Aorta (tissue), 5 donors: ENCODE measurements around the gene ASCC1. TPM values are rescaled to one million over a fixed set of nuclear protein-coding genes. Genes with fewer than 3 reads are reported as not detected.

Source experiments
- ATAC-seq: fragments of 200-7000 bp; cut with Tn5 transposase; one replicate; pipeline ENCODE4 v1.9.1; 2022; ENCODE audit warnings: moderate library complexity; ENCODE audit not compliant: low FRiP score
- DNase-seq, 2 donors: peaks; one replicate each; pipeline ENCODE4 v3.0.0-alpha.2; 2020
- H3K27ac ChIP-seq, 2 donors: one replicate each; pipeline ENCODE4 v1.5.1; 2013; ENCODE audit warnings: low read length in 2 of 2, mild to moderate bottlenecking in 2 of 2, moderate library complexity in 2 of 2, control low read depth in 1 of 2, inconsistent platforms in 1 of 2, low read depth in 1 of 2
- H3K27me3 ChIP-seq, 2 donors: one replicate each; pipeline ENCODE4 v1.6.1; 2013; ENCODE audit warnings: control low read depth in 1 of 2, low read length in 1 of 2, mild to moderate bottlenecking in 1 of 2, moderate library complexity in 1 of 2; ENCODE audit not compliant: insufficient read depth in 2 of 2, control insufficient read depth in 1 of 2
- H3K36me3 ChIP-seq, 2 donors: one replicate each; pipeline ENCODE4 v1.6.1; 2013; ENCODE audit warnings: control low read depth in 1 of 2, low read length in 1 of 2, mild to moderate bottlenecking in 1 of 2; ENCODE audit not compliant: insufficient read depth in 2 of 2, control insufficient read depth in 1 of 2
- H3K4me1 ChIP-seq, 2 donors: one replicate each; pipeline ENCODE4 v1.6.1; 2013; ENCODE audit warnings: low read length in 2 of 2, control low read depth in 1 of 2, mild to moderate bottlenecking in 1 of 2, moderate library complexity in 1 of 2; ENCODE audit not compliant: insufficient read depth in 2 of 2, control insufficient read depth in 1 of 2
- H3K4me3 ChIP-seq, 2 donors: one replicate each; pipeline ENCODE4 v1.5.1; 2013; ENCODE audit warnings: low read length in 2 of 2, control low read depth in 1 of 2, mild to moderate bottlenecking in 1 of 2
- H3K9me3 ChIP-seq: one replicate; pipeline ENCODE4 v1.6.1; 2013; ENCODE audit warnings: mild to moderate bottlenecking, low read length; ENCODE audit not compliant: control insufficient read depth
- WGBS, 2 donors: extraction: QIAGEN DNeasy Blood & Tissue Kit; methylation state at CpG; one replicate each; pipeline ENCODE4 v1.1.7; 2013; 5-methylcytosine and 5-hydroxymethylcytosine counted together
- intact Hi-C, 2 donors: fragments of 100-400 bp; cut with DNase I; formaldehyde crosslinking; loops; one replicate each; pipeline versions ENCODE4 v1.14.2 to v1.15.0; 2022
- polyA plus RNA-seq, 2 donors: library from polyadenylated mRNA; stranded (reverse); fragments of 200-250 nt; gene quantifications; one replicate each; pipeline ENCODE4 v1.2.3, GENCODE V29; 2013
- total RNA-seq, 2 donors: library from RNA; stranded (reverse); fragmentation: NEBNext Ultra II Directional; extraction: Animal tissue kit (Norgen Biotek cat#: 25700); gene quantifications; one replicate each; pipeline ENCODE4 v1.2.1, GENCODE V29; 2021
- donor health status: healthy with polysubstance abuse.
- donor health status: Bipolar disorder and iron deficiency.
- donor health status: DM: no; HTN: no; CAD: no.
- donor health status: DM: no; HTN: no; CAD: no.
- donor health status: DM: yes; HTN: yes; CAD: no.

Gene ASCC1
- total and polyA plus RNA-seq, 4 donors = 19.7 to 32.3 (median 22.8) TPM

DNA sequence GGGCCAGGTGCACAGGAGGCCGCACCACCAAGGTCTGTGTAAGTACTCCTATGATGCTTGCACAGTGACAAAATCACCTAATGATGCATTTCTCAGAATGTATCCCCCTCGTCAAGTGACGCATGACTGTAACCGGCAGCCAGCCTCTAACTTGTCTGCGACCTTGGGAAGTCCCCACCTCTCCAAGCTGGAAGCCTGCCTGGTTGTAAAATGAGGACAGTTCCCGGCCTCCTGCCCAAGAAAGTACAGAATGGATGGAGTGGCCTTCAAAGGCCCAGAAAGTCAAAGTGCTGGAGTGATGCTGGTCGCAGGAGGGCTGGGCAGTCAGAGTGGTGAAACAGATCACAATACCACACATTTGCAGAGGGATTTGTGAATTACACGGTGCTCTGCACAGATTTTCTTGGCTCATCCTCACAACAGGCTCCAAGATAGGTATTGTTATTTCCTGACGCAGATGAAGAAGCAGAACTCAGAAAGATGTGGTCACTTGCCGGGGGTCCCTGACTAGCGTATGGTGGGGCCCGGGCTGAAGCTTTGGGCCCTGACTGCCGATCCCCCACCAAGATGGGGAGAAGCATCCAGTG, 150.5 kb downstream of the ASCC1 start:
- H3K27ac ChIP-seq = no peak overlapping the region
- H3K4me3 ChIP-seq = no peak overlapping the region
- H3K36me3 ChIP-seq = no peaks in the 10 kb centered on the region
- H3K27me3 ChIP-seq = no peaks in the 10 kb centered on the region
- 89 to 91% methylated on average over 13 of the region's 13 CpGs for WGBS, 2 donors
- DNase-seq = no peak
- no peak for ATAC-seq
- H3K9me3 ChIP-seq = no peaks in the 10 kb centered on the region
- intact Hi-C loops = no loop called here
- no peaks in the 10 kb centered on the region for H3K4me1 ChIP-seq

DNA sequence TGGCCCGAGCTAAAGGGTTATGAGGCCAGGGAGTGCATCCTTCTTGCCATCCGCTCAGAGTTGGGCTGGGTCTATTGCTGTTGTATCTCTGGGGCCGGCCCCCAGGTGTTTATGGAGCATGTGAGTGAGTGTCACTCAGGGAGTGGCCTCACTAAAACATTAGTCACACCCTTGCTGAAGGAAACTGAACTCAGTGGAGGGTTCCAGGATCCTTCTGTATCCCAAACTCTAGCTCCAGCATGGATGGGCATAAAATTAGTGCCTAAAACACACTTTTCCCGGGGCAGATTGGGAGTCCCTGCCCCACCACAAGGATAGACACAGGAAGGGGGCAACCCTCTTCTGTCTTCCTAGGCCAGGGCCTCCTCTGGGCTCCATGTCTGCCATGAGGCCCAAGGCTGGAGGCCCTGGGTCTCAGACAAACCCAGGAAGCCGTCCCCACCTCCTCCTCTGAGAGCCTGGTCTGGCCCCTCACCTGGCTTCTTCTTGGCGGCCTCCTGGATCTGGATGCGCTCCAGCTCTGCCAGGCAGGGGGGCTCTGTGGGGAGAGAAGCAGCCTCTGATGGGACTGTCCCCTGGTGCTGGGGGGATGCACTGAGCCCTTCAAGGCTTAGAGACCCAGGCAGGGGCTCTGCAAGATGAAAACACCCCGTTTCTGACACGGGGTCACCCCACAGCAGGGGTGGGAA, 152.2 kb downstream of the ASCC1 start:
- no peaks in the 10 kb centered on the region for H3K9me3 ChIP-seq
- WGBS, 2 donors = 84 to 87% methylated on average over 9 of the region's 9 CpGs
- intact Hi-C loops = no loop called here
- H3K4me1 ChIP-seq = no peaks in the 10 kb centered on the region
- no peak overlapping the region for H3K4me3 ChIP-seq
- H3K36me3 ChIP-seq = no peaks in the 10 kb centered on the region
- no peaks in the 10 kb centered on the region for H3K27me3 ChIP-seq
- no peak overlapping the region for H3K27ac ChIP-seq
- DNase-seq (no peak), ATAC-seq (no peak)

- Histone ChIP-seq H3K27me3 (no peaks in the 10 kb centered on the region), H3K9me3 (no peaks in the 10 kb centered on the region), H3K36me3 (no peaks in the 10 kb centered on the region), H3K27ac (no peak overlapping the region), H3K4me3 (no peak overlapping the region), H3K4me1 (no peaks in the 10 kb centered on the region)
- no peak for DNase-seq
- no peak for ATAC-seq
- 96% methylated on average over 29 of the region's 29 CpGs for WGBS, 2 donors
- intact Hi-C loops = no loop called here
Measured at GRCh38 chr10:72062832-72063702, 153.0 kb downstream of the ASCC1 start.

DNA sequence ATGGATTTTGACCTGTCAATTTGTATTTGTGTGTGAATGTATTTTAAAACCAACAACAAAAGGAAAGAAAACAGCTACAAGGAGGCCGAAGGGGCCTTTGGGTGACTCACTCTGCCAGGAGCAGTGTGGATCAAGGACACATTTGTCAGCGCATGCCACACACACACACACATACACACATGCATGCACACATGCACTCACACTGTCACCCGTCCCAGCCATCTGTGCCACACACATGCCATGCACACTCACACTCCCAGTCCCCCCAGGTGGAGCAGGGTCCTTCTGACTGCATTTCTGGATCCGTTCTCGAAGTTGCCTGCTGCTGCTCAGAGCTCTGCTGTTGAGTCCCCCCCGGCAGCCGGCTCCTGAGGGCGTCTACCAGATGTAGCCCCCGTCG, 153.7 kb downstream of the ASCC1 start:
- 93 to 94% methylated on average over 10 of the region's 10 CpGs for WGBS, 2 donors
- intact Hi-C loops = no loop called here
- no peak for ATAC-seq

GRCh38 chr10:72061930-72062329, 154.1 kb downstream of the ASCC1 start:
- Histone ChIP-seq H3K27me3 (no peaks in the 10 kb centered on the region), H3K4me3 (no peak overlapping the region), H3K4me1 (no peaks in the 10 kb centered on the region), H3K36me3 (no peaks in the 10 kb centered on the region), H3K9me3 (no peaks in the 10 kb centered on the region), H3K27ac (no peak overlapping the region)
- no peak for DNase-seq
- no peak for ATAC-seq
- WGBS, 2 donors = 93 to 95% methylated on average over 9 of the region's 9 CpGs
- intact Hi-C loops = no loop called here

More for the DNA sequence above, 153.7 kb downstream of the ASCC1 start:
- no peaks in the 10 kb centered on the region for H3K9me3 ChIP-seq
- H3K4me1 ChIP-seq = no peaks in the 10 kb centered on the region
- H3K4me3 ChIP-seq = no peak overlapping the region
- no peaks in the 10 kb centered on the region for H3K36me3 ChIP-seq
- no peak for DNase-seq
- no peak overlapping the region for H3K27ac ChIP-seq
- no peaks in the 10 kb centered on the region for H3K27me3 ChIP-seq

DNA sequence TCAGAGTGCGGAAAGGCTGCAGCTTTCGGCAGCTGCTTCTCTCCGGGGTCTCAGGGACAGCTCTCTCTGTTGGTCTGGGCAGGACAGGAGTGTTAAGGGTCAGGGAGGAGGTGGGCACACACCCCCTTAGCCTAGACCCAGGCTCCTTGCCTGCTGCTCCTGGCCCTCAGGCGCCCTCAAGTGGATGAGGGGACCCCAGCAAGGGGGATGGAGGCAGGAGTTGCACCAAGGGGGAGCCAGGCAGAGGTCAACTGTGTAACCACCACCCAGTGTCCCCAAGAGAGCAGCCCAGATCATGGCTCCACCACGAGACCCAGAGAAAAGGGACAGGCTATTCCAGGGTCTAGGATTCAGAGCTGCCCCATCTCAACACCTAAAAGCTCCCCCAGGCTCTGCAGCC, 154.6 kb downstream of the ASCC1 start:
- intact Hi-C loops = no loop called here
- Histone ChIP-seq H3K36me3 (no peaks in the 10 kb centered on the region), H3K27ac (no peak overlapping the region), H3K4me1 (no peaks in the 10 kb centered on the region), H3K27me3 (no peaks in the 10 kb centered on the region), H3K9me3 (no peaks in the 10 kb centered on the region), H3K4me3 (no peak overlapping the region)
- DNase-seq = no peak
- ATAC-seq = no peak
- 87 to 92% methylated on average over 5 of the region's 5 CpGs for WGBS, 2 donors

DNA sequence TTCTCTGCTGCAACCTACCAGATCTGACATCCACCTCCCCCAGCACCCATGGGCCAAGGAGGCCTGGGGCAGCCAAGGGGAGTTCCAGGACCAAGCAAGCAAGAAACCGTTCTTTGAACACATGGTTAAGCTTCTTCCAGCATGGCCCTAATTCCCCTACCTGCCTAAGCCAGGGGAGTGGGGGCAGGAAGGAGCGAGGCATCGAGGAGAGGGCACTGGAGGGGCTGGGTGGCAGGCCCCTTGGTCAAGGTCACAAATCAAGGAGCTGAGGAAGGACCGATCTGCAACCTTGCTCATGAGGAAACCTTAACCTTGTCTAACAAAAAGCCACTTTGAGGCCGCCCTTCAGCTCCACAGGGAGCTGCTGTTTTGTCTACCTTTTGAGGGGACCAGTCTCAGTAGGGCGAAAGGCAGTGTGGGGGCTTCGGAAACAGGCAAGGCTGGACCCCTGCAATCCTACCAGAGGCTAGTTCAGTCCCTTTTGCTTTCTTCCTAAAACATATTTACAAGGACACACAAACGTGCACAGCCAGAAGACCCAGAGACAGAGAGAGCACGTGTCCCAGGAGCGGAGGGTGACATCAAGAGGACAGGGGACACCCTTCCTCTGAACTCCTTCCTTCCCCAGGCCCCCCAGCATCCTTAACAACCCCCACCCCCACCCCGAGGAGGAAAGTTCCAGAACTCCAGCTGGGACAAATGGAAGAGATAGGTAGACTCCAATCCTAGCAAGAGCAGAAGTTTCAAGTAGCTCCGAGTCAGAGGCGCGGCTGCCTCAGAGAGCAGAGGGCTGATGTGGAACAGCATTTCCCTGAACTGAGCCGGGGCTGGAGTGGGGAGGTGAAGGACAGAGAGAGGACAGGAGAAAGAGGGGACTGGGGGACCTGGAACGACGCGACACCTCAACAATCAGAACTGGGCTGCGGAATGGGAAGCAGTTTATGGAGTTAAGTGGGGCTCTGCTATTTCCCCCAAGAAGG, 155.9 kb downstream of the ASCC1 start:
- Histone ChIP-seq H3K4me1 (no peaks in the 10 kb centered on the region), H3K36me3 (no peaks in the 10 kb centered on the region), H3K4me3 (no peak overlapping the region), H3K27ac (no peak overlapping the region), H3K27me3 (no peaks in the 10 kb centered on the region), H3K9me3 (no peaks in the 10 kb centered on the region)
- no peak for DNase-seq
- no peak for ATAC-seq
- WGBS, 2 donors = 89% methylated on average over 19 of the region's 19 CpGs
- intact Hi-C loops = no loop called here
